Astrocyte of the cerebellum (primary cell): ENCODE data around the gene DNASE1L1.

Experiments
- DNase-seq: peaks from one replicate; pipeline ENCODE4 v3.0.0-alpha.2; 2011; ENCODE audit warnings: low read depth
- H3K4me3 ChIP-seq: 2 replicates; pipeline ENCODE4 v1.5.1; 2011; ENCODE audit warnings: mild to moderate bottlenecking, low read depth, low read length, moderate library complexity
- CTCF ChIP-seq: IDR thresholded peaks from 2 replicates; pipeline ENCODE4 v1.5.1; 2012; ENCODE audit warnings: low read length, low read depth, moderate library complexity, mild to moderate bottlenecking; ENCODE audit errors: missing control alignments
- in situ Hi-C: cut with HindIII; loops from 2 replicates; pipeline ENCODE4 v1.10.0; 2017; ENCODE audit warnings: low sequenced_read_pairs

DNASE1L1 gene

GRCh38 chrX:154409222-154409871, at the start of gene DNASE1L1:
DNASE1L1 (minus strand) TSS chrX:154409254; CDS start chrX:154405568, 3,686 bp downstream.
- peak within 1 kb of the TSS; percentile 45 for H3K4me3 ChIP-seq
- TF ChIP-seq CTCF, result no peak
- in situ Hi-C loops, result no loop called here
- DNase-seq, result peak; percentile 62

GRCh38 chrX:154458116-154458953, 49.3 kb upstream of the DNASE1L1 start, which contains the start of gene PLXNA3:
PLXNA3 (plus strand) TSS chrX:154458281; CDS start chrX:154460184, 1,903 bp downstream.
- no peak for TF ChIP-seq CTCF
- DNase-seq, result no peak
- peak within 1 kb of the TSS; percentile 69 for H3K4me3 ChIP-seq
- in situ Hi-C loops, result no loop called here

GRCh38 chrX:154457491-154458115, 48.5 kb upstream of the DNASE1L1 start:
- H3K4me3 ChIP-seq, result peak overlapping the region; percentile 69
- TF ChIP-seq CTCF, result no peak
- DNase-seq, result no peak
- in situ Hi-C loops, result no loop called here

DNA sequence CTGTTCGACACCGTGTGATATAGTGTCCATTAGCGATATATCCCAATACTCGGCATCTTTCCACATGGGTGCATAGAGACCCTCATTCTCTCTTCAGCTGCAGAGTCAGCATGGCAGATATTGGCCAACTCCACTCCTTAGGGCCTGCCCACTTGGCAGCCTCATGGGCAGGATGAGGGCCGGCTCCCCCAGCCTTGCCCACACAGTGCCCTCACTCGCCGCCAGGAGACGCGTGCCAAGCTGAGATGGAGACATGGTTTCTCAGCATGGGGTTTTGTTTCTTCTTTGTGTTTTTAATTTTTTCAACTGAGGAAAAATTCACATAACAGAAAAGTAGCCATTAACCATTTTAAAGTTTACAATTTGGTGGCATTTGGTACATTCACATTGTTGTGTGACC, 43.8 kb upstream of the DNASE1L1 start:
- peak; percentile 4 for TF ChIP-seq CTCF
- H3K4me3 ChIP-seq, result no peak overlapping the region
- in situ Hi-C loops, result no loop called here
- no peak for DNase-seq

DNA sequence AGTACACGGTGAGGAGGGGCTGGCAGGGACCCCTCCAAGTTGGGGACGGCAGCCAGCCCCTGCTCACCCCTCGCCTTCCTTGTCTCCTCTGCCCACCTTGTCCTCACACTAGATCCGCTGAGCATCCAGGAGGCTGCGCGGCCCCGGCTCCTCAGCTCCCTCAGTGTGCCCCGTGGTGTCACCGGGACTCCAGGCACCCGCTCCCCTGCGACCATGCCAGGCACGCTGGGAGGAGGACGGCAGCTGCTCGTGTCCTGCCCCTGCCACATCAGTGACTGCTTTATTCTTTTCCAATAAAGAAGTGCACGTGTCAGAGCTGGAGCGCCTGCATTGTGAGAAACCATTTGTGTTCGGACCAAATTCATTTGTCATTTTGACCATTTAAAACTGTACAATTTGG, 41.3 kb upstream of the DNASE1L1 start:
- in situ Hi-C loops, result no loop called here
- no peak for DNase-seq
- TF ChIP-seq CTCF, result no peak
- H3K4me3 ChIP-seq, result no peak overlapping the region

DNA sequence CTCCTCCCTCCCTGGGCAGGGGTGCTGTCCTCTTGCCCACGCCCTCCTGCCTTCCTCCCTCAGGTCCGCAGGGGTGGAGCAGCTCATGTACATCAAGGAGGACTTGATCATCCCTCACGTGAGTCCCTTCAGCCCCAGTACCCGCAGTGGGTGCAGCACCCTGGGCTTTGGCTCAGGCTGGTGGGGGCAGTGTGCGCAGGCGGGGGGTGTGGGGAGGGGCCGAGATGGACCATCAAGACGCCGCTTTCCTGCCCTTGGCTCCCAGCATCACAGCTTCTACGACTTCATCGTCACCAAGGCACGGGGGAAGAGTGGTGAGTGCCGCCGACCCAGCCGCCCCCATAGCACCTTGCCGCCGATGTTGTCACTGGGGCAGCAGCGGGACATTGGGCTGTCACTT, 40.6 kb upstream of the DNASE1L1 start:
- DNase-seq, result no peak
- TF ChIP-seq CTCF, result no peak
- in situ Hi-C loops, result loop anchor here (5.0 kb wide), 1 partner anchor 38 kb away; the partner anchor contains the start of gene UBL4A
- H3K4me3 ChIP-seq, result no peak overlapping the region
